LNCaP clone FGC (cell line): ENCODE results near the gene SDR39U1.

Experiments
- DNase-seq: peaks from one replicate; pipeline ENCODE4 v3.0.0-alpha.2; 2011; ENCODE audit warnings: low read depth
- H3K4me3 ChIP-seq: 2 replicates; pipeline ENCODE4 v1.5.1; 2011; ENCODE audit warnings: mild to moderate bottlenecking, low read depth, low read length, control low read depth
- CTCF ChIP-seq: IDR thresholded peaks from 2 replicates; pipeline ENCODE4 v1.5.1; 2012; ENCODE audit warnings: mild to moderate bottlenecking; ENCODE audit not compliant: control insufficient read depth, insufficient read depth; ENCODE audit errors: extremely low read depth

Gene SDR39U1

GRCh38 chr14:24436355-24437019, 6.1 kb downstream of the SDR39U1 start:
- TF ChIP-seq CTCF, result peak; percentile 72
- H3K4me3 ChIP-seq, result no peak overlapping the region
- DNase-seq, result no peak

- no peak for DNase-seq
- H3K4me3 ChIP-seq, result no peak overlapping the region
- no peak for TF ChIP-seq CTCF
Measured at GRCh38 chr14:24435998-24436354, 6.6 kb downstream of the SDR39U1 start.

GRCh38 chr14:24435192-24435810, 7.3 kb downstream of the SDR39U1 start:
- H3K4me3 ChIP-seq, result no peak overlapping the region
- TF ChIP-seq CTCF, result no peak
- no peak for DNase-seq

- no peak for DNase-seq
- no peak for TF ChIP-seq CTCF
- no peak overlapping the region for H3K4me3 ChIP-seq
Measured at GRCh38 chr14:24434676-24435075, 7.9 kb downstream of the SDR39U1 start.

GRCh38 chr14:24434036-24434435, 8.5 kb downstream of the SDR39U1 start:
- no peak for TF ChIP-seq CTCF
- H3K4me3 ChIP-seq, result no peak overlapping the region
- DNase-seq, result no peak

- no peak for DNase-seq
- no peak overlapping the region for H3K4me3 ChIP-seq
- TF ChIP-seq CTCF, result no peak
Measured at GRCh38 chr14:24432259-24433131, 10.1 kb downstream of the SDR39U1 start.
